ENCODE results near the gene CCDC92B.

- TF ChIP-seq EZH2 (IDR thresholded peaks at IDR 0.05; ENCODE audit: insufficient read depth, poor library complexity, severe bottlenecking) (no peak), EZH2phosphoT487 (IDR thresholded peaks at IDR 0.05; ENCODE audit: insufficient read depth, low read depth) (no peak)
Measured at GRCh38 chr17:2789700-2790099, 40.2 kb upstream of the CCDC92B start.
